Measurements from ENCODE around the gene CARD10. TPM values are rescaled to one million over a fixed set of nuclear protein-coding genes. Genes with fewer than 3 reads are reported as not detected.

Gene CARD10
- total and polyA plus RNA-seq, 2 of the 13 experiments (the other 11 are each of a cell fraction or from before 2014, with no cell fraction given): 35.2 to 55.8 TPM

- TF ChIP-seq THAP9 (CRISPR knock-in tag; IDR thresholded peaks at IDR 0.05; ENCODE audit: borderline replicate concordance) (no peak), ZNF644 (CRISPR knock-in tag; IDR thresholded peaks at IDR 0.05; ENCODE audit: low read depth) (0 out of 2 replicates have a peak, but pooled peaks have one; percentile 59), ZNF362 (CRISPR knock-in tag; IDR thresholded peaks at IDR 0.05; ENCODE audit: borderline replicate concordance) (no peak), RCOR2 (CRISPR knock-in tag; IDR thresholded peaks at IDR 0.05) (peak; percentile 50; the same call in 1 of the 2 replicates), XBP1 (CRISPR knock-in tag; IDR thresholded peaks at IDR 0.05) (no peak), POLR2A (IDR thresholded peaks at IDR 0.05; ENCODE audit: insufficient read depth in 1 of 2, low read depth in 2 of 2, low read length in 2 of 2) (peak; percentile 73 to 75), TGIF2 (CRISPR knock-in tag; IDR thresholded peaks at IDR 0.05) (peak; percentile 83), ZNF891 (CRISPR knock-in tag; IDR thresholded peaks at IDR 0.05) (peak; percentile 53; the same call in 1 of the 2 replicates), SKI (IDR thresholded peaks at IDR 0.05; ENCODE audit: partially characterized antibody) (peak; percentile 84), SATB2 (CRISPR knock-in tag; IDR thresholded peaks at IDR 0.05) (peak; percentile 77; the same call in 1 of the 2 replicates), KLF6 (CRISPR knock-in tag; IDR thresholded peaks at IDR 0.05) (peak; percentile 86), ZBTB43 (CRISPR knock-in tag; conservative IDR thresholded peaks at IDR 0.05) (peak; percentile 83), SRSF9 (IDR thresholded peaks at IDR 0.05; ENCODE audit: borderline replicate concordance, insufficient read depth, low read depth, low read length, poor library complexity, severe bottlenecking) (no peak)
Observed at GRCh38 chr22:37561212-37562048, 42.2 kb upstream of the CARD10 start (continued).

All from HepG2 (cell line).